NCI-H524 treated with DMSO at 0.1 percent for 48 hours (cell line): ENCODE data around the gene SLC36A4.
"Not testable (repeated sequence)": the region's sequence is repeated elsewhere in the genome, so short reads cannot be mapped to it uniquely, and the experiment has no call there.

Source experiments
- DNase-seq: peaks from one replicate; lab custom pipeline; 2025; lab: John Stamatoyannopoulos, UW

Gene SLC36A4

DNA sequence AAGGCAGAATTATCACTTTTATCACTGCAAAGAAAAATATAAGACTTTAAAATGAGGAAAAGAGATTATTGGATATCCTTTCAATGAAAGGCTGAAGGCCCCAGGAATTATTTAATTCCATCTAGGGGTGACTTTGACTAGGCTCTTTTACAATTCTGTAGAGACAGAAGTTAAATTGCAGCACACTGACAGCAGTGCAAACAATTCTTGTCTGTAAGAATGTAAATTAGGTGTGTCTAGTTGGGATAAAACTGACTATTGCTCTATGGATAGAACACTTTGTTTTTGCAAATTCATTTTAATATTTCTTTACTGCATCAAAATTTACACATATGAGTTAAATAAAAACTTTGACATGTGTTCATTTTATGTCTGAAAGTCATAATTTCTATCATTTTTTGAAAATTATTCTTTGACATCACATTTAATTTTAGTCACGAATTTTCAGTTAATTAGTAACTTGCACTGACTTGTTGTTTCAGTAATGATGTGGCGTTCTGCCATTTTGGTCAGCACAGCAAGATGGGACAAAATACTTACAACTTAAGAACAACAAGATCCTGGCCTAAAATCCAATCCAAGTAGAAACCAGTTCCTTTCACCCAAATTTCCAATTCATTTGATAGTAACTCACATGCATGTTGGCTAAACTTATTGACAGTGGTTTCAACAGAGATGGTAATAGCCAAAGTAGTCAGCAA, 75.1 kb downstream of the SLC36A4 start:
- no peak for DNase-seq

DNA sequence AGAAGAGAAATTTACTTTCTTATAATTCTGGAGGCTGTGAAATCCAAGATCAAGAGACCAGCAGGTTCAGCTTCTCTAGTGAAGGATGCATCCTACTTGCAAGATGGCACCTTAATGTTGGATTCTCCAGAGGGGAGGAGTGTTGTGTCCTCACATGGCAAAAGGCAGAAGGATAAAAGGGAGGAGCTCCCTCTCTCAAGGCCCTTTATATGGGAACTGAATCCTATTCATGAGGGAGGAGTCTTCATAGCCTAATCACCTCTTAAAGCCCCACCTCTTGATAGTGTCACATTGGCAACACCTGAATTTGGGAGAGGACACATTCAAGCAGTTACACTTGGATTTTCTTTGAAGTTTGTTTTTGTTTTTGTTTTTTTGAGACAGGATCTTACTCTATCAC, 79.5 kb downstream of the SLC36A4 start:
- no peak for DNase-seq

DNA sequence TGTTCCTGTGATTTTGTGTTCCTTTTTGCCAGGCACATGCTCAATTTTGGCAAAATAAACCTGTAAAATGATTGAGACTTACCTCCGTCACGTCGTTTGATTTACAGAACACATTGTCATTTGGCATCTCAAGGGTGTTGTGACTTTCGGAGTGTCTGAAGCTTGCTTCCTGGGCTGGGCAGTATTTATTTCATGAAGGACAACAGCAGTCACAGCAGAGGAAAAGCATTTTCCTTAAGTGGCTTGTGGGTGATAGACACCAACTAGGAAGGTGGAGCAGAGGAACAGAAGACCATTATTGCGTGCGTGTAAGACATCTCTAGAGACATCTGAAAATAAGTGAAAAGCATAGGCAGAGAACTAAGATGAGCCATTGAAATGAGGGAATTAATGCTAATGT, 80.2 kb downstream of the SLC36A4 start:
- no peak for DNase-seq

DNA sequence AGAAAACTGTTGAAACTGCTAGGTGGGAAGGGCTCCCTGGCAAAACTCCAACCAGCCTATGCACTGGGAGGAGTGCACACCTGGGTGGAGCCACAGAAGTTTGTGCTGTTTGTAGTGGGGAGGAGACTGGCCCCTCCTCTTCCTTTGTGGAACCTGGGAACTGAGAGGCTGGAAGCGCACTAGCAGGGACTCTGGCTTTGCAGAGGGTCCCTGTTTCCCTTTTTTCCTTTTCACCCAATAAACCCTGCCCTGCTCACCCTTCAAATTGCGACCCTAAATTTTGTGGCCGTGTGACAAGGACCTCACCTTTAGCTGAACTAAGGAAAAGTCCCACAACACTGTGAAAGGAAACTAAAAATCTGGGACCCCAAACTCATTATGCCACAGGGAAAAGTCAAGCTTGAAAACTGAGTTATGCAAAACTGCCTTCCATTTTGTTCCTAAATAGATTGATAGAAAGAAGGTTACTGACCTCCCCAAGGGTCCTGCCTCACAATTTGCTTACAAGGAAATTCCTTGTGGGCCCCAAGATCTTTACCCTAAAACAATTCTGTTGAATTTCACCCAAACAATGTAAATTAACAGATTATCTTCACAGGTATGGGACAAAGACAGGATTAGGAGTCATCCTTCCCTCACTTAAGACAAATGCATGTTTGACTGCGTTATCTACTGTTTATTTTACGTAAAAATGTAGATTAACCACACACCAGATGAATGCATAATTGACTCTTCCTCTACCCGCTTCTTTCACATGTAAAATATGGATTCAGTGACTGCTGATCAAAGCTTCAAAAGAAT, 81.0 kb downstream of the SLC36A4 start:
- DNase-seq = no peak

DNA sequence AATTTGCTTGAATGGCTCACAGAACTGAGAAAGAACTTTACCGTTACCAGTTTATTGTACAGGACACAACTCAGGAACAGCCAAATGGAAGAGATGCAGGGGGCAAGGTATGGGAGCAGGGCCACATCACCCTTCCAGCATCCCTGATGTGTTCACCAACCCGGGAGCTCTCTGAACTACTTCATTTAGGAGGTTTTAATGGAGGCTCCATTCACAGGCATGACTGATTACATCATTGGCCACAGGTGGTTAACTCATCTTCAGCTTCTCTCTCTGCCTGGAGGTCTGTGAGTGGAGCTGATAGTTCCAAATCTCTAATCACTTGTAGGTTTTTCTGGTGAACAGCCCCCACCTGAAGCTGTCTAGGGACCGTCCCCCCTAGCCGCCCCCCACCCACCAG, 83.5 kb downstream of the SLC36A4 start:
- DNase-seq = no peak

DNA sequence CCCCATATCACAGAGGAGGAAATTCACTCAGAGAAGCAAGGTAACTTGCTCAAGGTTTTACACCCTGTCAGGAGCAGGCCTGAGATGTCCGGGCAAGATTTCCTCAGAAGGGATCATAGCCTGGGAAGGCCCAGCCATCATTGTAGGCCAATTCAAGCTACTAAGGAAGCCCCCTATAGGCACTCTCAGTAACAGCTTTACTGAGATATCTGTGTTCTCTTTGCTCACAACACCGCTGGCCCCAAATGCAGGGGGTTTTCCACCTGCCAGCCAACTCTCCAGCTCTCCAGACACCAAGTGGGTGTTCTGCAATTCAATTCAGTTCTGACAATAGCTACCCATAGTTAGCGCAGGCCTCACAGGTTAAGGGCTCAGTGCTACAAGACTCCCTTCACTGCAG, 84.0 kb downstream of the SLC36A4 start:
- DNase-seq = no peak

DNA sequence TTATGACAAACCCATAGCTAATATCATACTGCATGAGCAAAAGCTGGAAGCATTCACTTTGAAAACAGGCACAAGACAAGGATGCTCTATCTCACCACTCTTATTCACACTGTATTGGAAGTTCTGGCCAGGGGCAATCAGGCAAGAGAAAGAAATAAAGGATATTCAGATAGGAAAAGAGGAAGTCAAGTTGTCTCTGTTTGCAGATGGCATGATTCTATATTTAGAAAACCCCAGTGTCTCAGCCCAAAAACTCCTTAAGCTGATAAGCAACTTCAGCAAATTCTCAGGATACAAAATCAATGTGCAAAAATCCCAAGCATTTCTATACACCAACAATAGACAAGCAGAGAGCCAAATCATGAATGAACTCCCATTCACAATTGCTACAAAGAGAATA, 86.6 kb downstream of the SLC36A4 start:
- not testable (repeated sequence) for DNase-seq

DNA sequence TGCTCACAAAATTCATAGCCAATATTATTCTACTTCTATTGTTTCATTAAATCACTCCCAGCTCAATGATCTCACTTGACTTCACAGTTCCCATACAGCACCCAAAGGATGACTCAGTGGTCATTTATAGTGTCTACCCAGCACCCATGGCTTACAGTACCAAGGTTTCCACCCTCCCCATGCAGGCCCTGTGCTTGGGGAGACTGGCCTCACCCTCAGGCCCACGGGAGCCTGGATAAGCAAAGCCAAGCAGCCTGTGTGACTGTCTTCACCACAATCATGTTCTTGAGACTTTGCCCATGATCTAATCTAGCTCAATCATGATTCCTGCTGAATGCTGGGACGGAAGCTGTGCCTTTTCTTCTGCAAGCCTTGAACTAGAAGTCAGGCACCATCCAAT, 97.6 kb downstream of the SLC36A4 start:
- DNase-seq = no peak

DNA sequence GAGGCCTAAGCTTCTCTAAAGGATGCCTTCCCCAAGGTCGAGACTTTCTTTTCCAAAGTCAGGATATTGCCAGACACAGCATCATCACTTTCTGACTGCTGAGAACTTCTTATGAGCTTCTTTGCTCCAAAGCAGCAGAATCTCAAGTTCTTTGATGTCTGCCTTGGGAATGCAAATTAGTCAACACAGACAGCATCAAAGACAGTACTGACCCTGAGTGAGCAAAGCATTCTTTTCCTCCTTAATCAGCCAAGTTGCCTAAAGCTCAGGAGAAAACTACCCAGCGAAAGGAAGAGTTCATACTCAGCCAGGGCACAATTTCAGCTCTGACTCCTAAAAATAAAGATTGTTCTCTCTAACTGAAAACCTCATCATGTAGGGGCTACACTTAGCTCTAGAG, 98.0 kb downstream of the SLC36A4 start:
- no peak for DNase-seq
